H9 (cell line): ENCODE data around the gene COL4A1. TPM values are rescaled to one million over a fixed set of nuclear protein-coding genes. Genes with fewer than 3 reads are reported as not detected.

ENCODE experiments used
- DNase-seq: peaks from one replicate; pipeline ENCODE4 v3.0.0-alpha.2; 2017
- H2AFZ ChIP-seq: one replicate; pipeline ENCODE4 v1.6.1; 2013; ENCODE audit warnings: mild to moderate bottlenecking, low read length, control low read depth, moderate library complexity
- H2AK5ac ChIP-seq: 2 replicates; pipeline ENCODE4 v1.6.1; 2013; ENCODE audit warnings: low read length, control low read depth, mixed read lengths; ENCODE audit not compliant: insufficient read length
- H2BK120ac ChIP-seq: one replicate; pipeline ENCODE4 v1.6.1; 2013; ENCODE audit warnings: low read depth, mild to moderate bottlenecking, low read length, control low read depth, inconsistent platforms; ENCODE audit not compliant: poor library complexity, severe bottlenecking
- H2BK12ac ChIP-seq: 2 replicates; pipeline ENCODE4 v1.6.1; 2013; ENCODE audit warnings: low read length, control low read depth, mixed read lengths, low read depth; ENCODE audit not compliant: insufficient read length
- H2BK15ac ChIP-seq: 2 replicates; pipeline ENCODE4 v1.6.1; 2013; ENCODE audit warnings: low read depth, low read length, control low read depth
- H2BK20ac ChIP-seq: one replicate; pipeline ENCODE4 v1.6.1; 2013; ENCODE audit warnings: low read depth, mild to moderate bottlenecking, low read length, control low read depth, inconsistent platforms; ENCODE audit not compliant: poor library complexity, severe bottlenecking
- H2BK5ac ChIP-seq: 2 replicates; pipeline ENCODE4 v1.6.1; 2013; ENCODE audit warnings: low read length, control low read depth, mixed read lengths; ENCODE audit not compliant: insufficient read length
- H3K14ac ChIP-seq: 2 replicates; pipeline ENCODE4 v1.6.1; 2013; ENCODE audit warnings: low read length, control low read depth; ENCODE audit not compliant: insufficient read depth
- H3K18ac ChIP-seq: 2 replicates; pipeline ENCODE4 v1.6.1; 2013; ENCODE audit warnings: low read depth, mild to moderate bottlenecking, mixed read lengths, low read length, control low read depth; ENCODE audit not compliant: insufficient read length
- H3K23ac ChIP-seq: 2 replicates; pipeline ENCODE4 v1.6.1; 2013; ENCODE audit warnings: low read length, control low read depth, mixed read lengths, low read depth; ENCODE audit not compliant: insufficient read length
- H3K23me2 ChIP-seq: 2 replicates; pipeline ENCODE4 v1.6.1; 2013; ENCODE audit warnings: low read depth, mild to moderate bottlenecking, mixed read lengths, low read length, control low read depth; ENCODE audit not compliant: insufficient read length, poor library complexity, severe bottlenecking
- H3K27ac ChIP-seq: 2 replicates; pipeline ENCODE4 v1.5.1; 2013; ENCODE audit warnings: low read length, control low read depth, mixed read lengths, low read depth; ENCODE audit not compliant: insufficient read length
- H3K27me3 ChIP-seq: 2 replicates; pipeline ENCODE4 v1.6.1; 2013; ENCODE audit warnings: low read length, control low read depth, inconsistent platforms; ENCODE audit not compliant: insufficient read depth
- H3K4ac ChIP-seq: 2 replicates; pipeline ENCODE4 v1.6.1; 2013; ENCODE audit warnings: low read depth, mild to moderate bottlenecking, control low read depth, inconsistent platforms, low read length, moderate library complexity
- H3K4me1 ChIP-seq: 2 replicates; pipeline ENCODE4 v1.6.1; 2013; ENCODE audit warnings: low read length, control low read depth, inconsistent platforms; ENCODE audit not compliant: insufficient read depth
- H3K4me2 ChIP-seq: 2 replicates; pipeline ENCODE4 v1.6.1; 2013; ENCODE audit warnings: low read length, control low read depth, mixed read lengths; ENCODE audit not compliant: insufficient read length, insufficient read depth
- H3K56ac ChIP-seq: 2 replicates; pipeline ENCODE4 v1.6.1; 2013; ENCODE audit warnings: low read depth, mild to moderate bottlenecking, mixed read lengths, low read length, control low read depth; ENCODE audit not compliant: insufficient read length
- H3K79me1 ChIP-seq: 2 replicates; pipeline ENCODE4 v1.6.1; 2013; ENCODE audit warnings: low read depth, mild to moderate bottlenecking, moderate library complexity, low read length, control low read depth, inconsistent platforms; ENCODE audit not compliant: insufficient read depth, poor library complexity, severe bottlenecking
- H3K79me2 ChIP-seq: 2 replicates; pipeline ENCODE4 v1.6.1; 2013; ENCODE audit warnings: low read length, control low read depth, inconsistent platforms; ENCODE audit not compliant: insufficient read depth
- H3K9ac ChIP-seq: 2 replicates; pipeline ENCODE4 v1.6.1; 2013; ENCODE audit warnings: low read length, control low read depth, mixed read lengths; ENCODE audit not compliant: insufficient read length; ENCODE audit errors: extremely low read depth
- H3K9me3 ChIP-seq: one replicate; pipeline ENCODE4 v1.6.1; 2013; ENCODE audit warnings: low read depth, low read length, inconsistent platforms; ENCODE audit not compliant: control insufficient read depth
- H3T11ph ChIP-seq: one replicate; pipeline ENCODE4 v1.6.1; 2013; ENCODE audit warnings: mild to moderate bottlenecking, low read length, control low read depth, inconsistent platforms
- H4K20me1 ChIP-seq: one replicate; pipeline ENCODE4 v1.6.1; 2013; ENCODE audit not compliant: control insufficient read depth, insufficient read length, insufficient read depth
- H4K5ac ChIP-seq: 2 replicates; pipeline ENCODE4 v1.6.1; 2013; ENCODE audit warnings: low read depth, mild to moderate bottlenecking, mixed read lengths, low read length, control low read depth; ENCODE audit not compliant: insufficient read length
- H4K8ac ChIP-seq: replicated peaks from 2 replicates; pipeline ENCODE4 v1.6.1; 2013; ENCODE audit warnings: low read length, control low read depth, mixed read lengths, low read depth; ENCODE audit not compliant: insufficient read length
- H4K91ac ChIP-seq: 2 replicates; pipeline ENCODE4 v1.6.1; 2013; ENCODE audit warnings: low read depth, mild to moderate bottlenecking, moderate library complexity, mixed read lengths, low read length, control low read depth; ENCODE audit not compliant: insufficient read length
- H3K27ac Mint-ChIP-seq, 3 experiments: 2 replicates in 2 of 3; 3 replicates in 1 of 3; pipeline ENCODE4 v1.8.0; 2020 to 2021; ENCODE audit warnings: mixed read lengths in 3 of 3, mild to moderate bottlenecking in 1 of 3, moderate library complexity in 1 of 3
- H3K27me3 Mint-ChIP-seq: 2 replicates; pipeline ENCODE4 v1.8.0; 2021; ENCODE audit warnings: low read depth, mild to moderate bottlenecking, moderate library complexity, mixed read lengths
- H3K36me3 Mint-ChIP-seq, 3 experiments: 2 replicates in 2 of 3; 3 replicates in 1 of 3; pipeline ENCODE4 v1.8.0; 2020 to 2021; ENCODE audit warnings: low read depth in 3 of 3, mixed read lengths in 3 of 3; ENCODE audit not compliant: insufficient read depth in 1 of 3
- H3K4me1 Mint-ChIP-seq, 2 experiments: 2 replicates each; pipeline ENCODE4 v1.8.0; 2020; ENCODE audit warnings: mixed read lengths in 2 of 2
- H3K4me3 Mint-ChIP-seq, 2 experiments: 2 replicates in 1 of 2; 3 replicates in 1 of 2; pipeline ENCODE4 v1.8.0; 2020 to 2021; ENCODE audit warnings: mild to moderate bottlenecking in 2 of 2, mixed read lengths in 2 of 2, moderate library complexity in 1 of 2
- H3K9me3 Mint-ChIP-seq, 2 experiments: 2 replicates in 1 of 2; 3 replicates in 1 of 2; pipeline ENCODE4 v1.8.0; 2020; ENCODE audit warnings: mild to moderate bottlenecking in 2 of 2, mixed read lengths in 2 of 2, moderate library complexity in 1 of 2
- WGBS: extraction: QIAGEN DNeasy Blood & Tissue Kit; methylation state at CpG from one replicate; pipeline ENCODE4 v1.1.7; 2013; ENCODE audit warnings: missing lambda C conversion rate, low lambda C conversion rate, mixed read lengths; ENCODE audit not compliant: insufficient read length; ENCODE audit errors: extremely low coverage; 5-methylcytosine and 5-hydroxymethylcytosine counted together
- total RNA-seq: library from RNA; stranded (reverse); gene quantifications from 2 replicates; pipeline ENCODE4 v1.2.1, GENCODE V29; 2021
- TF ChIP-seq, protein P1 (sequence below): fragments of 200-600 bp; sonication (generic); conservative IDR thresholded peaks from 3 replicates; pipeline ENCODE4 v1.8.0; 2021; ENCODE audit warnings: antibody characterized with exemption, mild to moderate bottlenecking

Gene COL4A1
- total RNA-seq, 1 experiment from 2014 or later, result 73.1 TPM

DNA sequence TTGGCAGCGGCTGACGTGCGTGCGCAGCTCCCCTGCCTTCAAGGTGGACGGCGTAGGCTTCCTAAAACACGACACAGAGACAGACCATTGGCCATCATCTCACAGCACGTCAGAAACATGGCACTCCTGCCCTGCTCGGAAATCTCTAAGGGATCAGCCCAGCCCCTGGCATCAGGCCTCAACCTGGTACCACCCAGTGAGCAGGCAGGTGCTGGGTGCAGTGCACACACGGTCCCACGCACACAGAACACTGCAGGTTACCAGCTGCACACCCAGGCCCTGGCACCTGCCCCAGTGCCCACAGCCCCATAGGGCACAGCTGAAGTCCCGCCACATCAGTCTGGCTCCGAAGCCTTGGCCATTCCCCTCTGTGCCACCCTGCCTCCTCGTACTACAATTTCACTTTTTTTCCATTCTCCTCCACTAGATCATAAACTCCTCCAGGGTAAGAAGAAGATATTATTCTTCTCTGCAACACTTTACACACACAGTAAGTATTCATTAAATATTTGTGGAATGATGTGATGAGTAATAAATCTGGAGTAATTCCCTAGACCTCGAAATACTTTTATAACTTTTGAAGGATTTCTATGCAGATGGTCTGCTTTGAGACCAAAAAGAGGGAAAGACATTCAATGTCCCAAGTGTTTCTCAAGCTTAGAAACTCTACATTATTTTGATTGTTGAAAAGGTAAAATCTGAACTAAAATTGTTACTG, 156.4 kb downstream of the COL4A1 start:
- H3K27me3 Mint-ChIP-seq, result no peaks in the 10 kb centered on the region
- Histone ChIP-seq H3K9me3 (no peaks in the 10 kb centered on the region), H3K79me1 (no peaks in the 10 kb centered on the region), H4K5ac (no peak overlapping the region), H3K79me2 (no peaks in the 10 kb centered on the region), H2BK20ac (no peak overlapping the region), H4K8ac (no peak overlapping the region), H4K20me1 (no peaks in the 10 kb centered on the region), H4K91ac (no peak overlapping the region), H3K23me2 (no peaks in the 10 kb centered on the region), H2BK5ac (no peak overlapping the region), H3K4ac (no peak overlapping the region), H3K23ac (no peak overlapping the region), H3K18ac (no peak overlapping the region), H3K56ac (no peak overlapping the region), H3K27me3 (no peaks in the 10 kb centered on the region), H2BK12ac (no peak overlapping the region), H2BK15ac (no peak overlapping the region), H2BK120ac (no peak overlapping the region), H2AFZ (no peak overlapping the region), H3K4me2 (no peak overlapping the region), H3K9ac (no peak overlapping the region), H3T11ph (no peak overlapping the region), H3K4me1 (no peaks in the 10 kb centered on the region), H3K14ac (no peak overlapping the region), H3K27ac (no peak overlapping the region), H2AK5ac (no peak overlapping the region)
- no peak for DNase-seq
- no peak overlapping the region for H3K4me3 Mint-ChIP-seq
- H3K9me3 Mint-ChIP-seq, result no peaks in the 10 kb centered on the region
- WGBS, result no CpG with 5 or more reads among the region's 15 CpGs
- no peak overlapping the region for H3K27ac Mint-ChIP-seq
- peaks cover 16 to 28% (median 24%) of the 10 kb centered on the region in 3 experiments for H3K36me3 Mint-ChIP-seq
- peaks cover 7 to 8% of the 10 kb centered on the region in 2 experiments for H3K4me1 Mint-ChIP-seq
- TF ChIP-seq, protein P1, sequence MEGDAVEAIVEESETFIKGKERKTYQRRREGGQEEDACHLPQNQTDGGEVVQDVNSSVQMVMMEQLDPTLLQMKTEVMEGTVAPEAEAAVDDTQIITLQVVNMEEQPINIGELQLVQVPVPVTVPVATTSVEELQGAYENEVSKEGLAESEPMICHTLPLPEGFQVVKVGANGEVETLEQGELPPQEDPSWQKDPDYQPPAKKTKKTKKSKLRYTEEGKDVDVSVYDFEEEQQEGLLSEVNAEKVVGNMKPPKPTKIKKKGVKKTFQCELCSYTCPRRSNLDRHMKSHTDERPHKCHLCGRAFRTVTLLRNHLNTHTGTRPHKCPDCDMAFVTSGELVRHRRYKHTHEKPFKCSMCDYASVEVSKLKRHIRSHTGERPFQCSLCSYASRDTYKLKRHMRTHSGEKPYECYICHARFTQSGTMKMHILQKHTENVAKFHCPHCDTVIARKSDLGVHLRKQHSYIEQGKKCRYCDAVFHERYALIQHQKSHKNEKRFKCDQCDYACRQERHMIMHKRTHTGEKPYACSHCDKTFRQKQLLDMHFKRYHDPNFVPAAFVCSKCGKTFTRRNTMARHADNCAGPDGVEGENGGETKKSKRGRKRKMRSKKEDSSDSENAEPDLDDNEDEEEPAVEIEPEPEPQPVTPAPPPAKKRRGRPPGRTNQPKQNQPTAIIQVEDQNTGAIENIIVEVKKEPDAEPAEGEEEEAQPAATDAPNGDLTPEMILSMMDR, result no peak
